HFFc6 (cell line): ENCODE measurements around the gene PHLDB2. TPM values are rescaled to one million over a fixed set of nuclear protein-coding genes. Genes with fewer than 3 reads are reported as not detected.

Experiments used
- DNase-seq: peaks from one replicate; pipeline ENCODE4 v3.0.0-alpha.2; 2018
- H3K27ac Mint-ChIP-seq: 2 replicates; pipeline ENCODE4 v1.8.0; 2020; ENCODE audit warnings: mild to moderate bottlenecking, mixed read lengths
- H3K27me3 Mint-ChIP-seq: 2 replicates; pipeline ENCODE4 v1.8.0; 2021; ENCODE audit warnings: mild to moderate bottlenecking, moderate library complexity, mixed read lengths; ENCODE audit not compliant: insufficient read depth
- H3K36me3 Mint-ChIP-seq: 2 replicates; pipeline ENCODE4 v1.8.0; 2021; ENCODE audit warnings: low read depth, mixed read lengths
- H3K4me1 Mint-ChIP-seq: 2 replicates; pipeline ENCODE4 v1.8.0; 2020; ENCODE audit warnings: low read depth, mixed read lengths
- H3K4me3 Mint-ChIP-seq: 2 replicates; pipeline ENCODE4 v1.8.0; 2020; ENCODE audit warnings: mild to moderate bottlenecking, moderate library complexity, mixed read lengths
- H3K9me3 Mint-ChIP-seq: 2 replicates; pipeline ENCODE4 v1.8.0; 2020; ENCODE audit warnings: mild to moderate bottlenecking, mixed read lengths
- total RNA-seq, 6 experiments: library from RNA; stranded (reverse); fragmentation: NEBNext Ultra II Directional; extraction: Animal tissue kit (Norgen Biotek cat#: 25700); gene quantifications; 2 replicates in 1 of 6; 3 replicates in 5 of 6; pipeline ENCODE4 v1.2.3, GENCODE V29; 2021
- TF ChIP-seq, protein P1 (sequence below): fragments of 200-600 bp; sonication (generic); IDR thresholded peaks from 2 replicates; pipeline ENCODE4 v1.5.0; 2021; ENCODE audit warnings: antibody characterized with exemption, mild to moderate bottlenecking

PHLDB2 gene
- total RNA-seq, 6 experiments from 2014 or later, result 35.4 to 55.9 (median 37.6) TPM

DNA sequence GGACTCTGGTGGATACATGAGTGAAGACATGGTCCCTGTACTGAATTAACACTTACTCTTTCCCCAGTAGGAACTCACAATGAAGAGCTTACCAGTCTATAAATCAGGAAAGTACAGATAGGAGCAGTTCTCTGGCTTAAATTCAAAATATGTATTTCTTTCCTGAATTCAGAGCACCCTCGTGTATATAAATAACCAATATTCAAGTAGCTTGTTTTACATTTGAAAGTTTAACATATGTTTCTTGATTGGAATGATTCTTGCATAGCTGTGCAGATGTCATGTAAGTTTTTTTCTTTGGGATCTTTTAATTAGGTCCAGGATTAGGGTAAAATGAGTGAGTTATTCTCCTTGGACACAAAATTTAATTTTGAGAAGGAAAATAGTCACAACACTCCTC is 160.7 kb downstream of the PHLDB2 start:
- H3K4me3 Mint-ChIP-seq, result no peak overlapping the region
- H3K27ac Mint-ChIP-seq, result no peak overlapping the region
- 0 out of 2 replicates have a peak, but pooled peaks cover 6% of the 10 kb centered on the region for H3K4me1 Mint-ChIP-seq
- H3K9me3 Mint-ChIP-seq, result no peaks in the 10 kb centered on the region
- H3K36me3 Mint-ChIP-seq, result peaks cover 5% of the 10 kb centered on the region; the same call in 1 of the 2 replicates
- TF ChIP-seq, protein P1, sequence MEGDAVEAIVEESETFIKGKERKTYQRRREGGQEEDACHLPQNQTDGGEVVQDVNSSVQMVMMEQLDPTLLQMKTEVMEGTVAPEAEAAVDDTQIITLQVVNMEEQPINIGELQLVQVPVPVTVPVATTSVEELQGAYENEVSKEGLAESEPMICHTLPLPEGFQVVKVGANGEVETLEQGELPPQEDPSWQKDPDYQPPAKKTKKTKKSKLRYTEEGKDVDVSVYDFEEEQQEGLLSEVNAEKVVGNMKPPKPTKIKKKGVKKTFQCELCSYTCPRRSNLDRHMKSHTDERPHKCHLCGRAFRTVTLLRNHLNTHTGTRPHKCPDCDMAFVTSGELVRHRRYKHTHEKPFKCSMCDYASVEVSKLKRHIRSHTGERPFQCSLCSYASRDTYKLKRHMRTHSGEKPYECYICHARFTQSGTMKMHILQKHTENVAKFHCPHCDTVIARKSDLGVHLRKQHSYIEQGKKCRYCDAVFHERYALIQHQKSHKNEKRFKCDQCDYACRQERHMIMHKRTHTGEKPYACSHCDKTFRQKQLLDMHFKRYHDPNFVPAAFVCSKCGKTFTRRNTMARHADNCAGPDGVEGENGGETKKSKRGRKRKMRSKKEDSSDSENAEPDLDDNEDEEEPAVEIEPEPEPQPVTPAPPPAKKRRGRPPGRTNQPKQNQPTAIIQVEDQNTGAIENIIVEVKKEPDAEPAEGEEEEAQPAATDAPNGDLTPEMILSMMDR, result no peak
- no peak for DNase-seq
- H3K27me3 Mint-ChIP-seq, result no peaks in the 10 kb centered on the region; the same call in none of the 2 replicates

GRCh38 chr3:112020674-112021085 is 161.6 kb downstream of the PHLDB2 start:
- Mint-ChIP-seq H3K4me1 (0 out of 2 replicates have a peak, but pooled peaks cover 6% of the 10 kb centered on the region), H3K9me3 (no peaks in the 10 kb centered on the region), H3K4me3 (no peak overlapping the region), H3K27ac (no peak overlapping the region), H3K36me3 (peaks cover 5% of the 10 kb centered on the region; the same call in 1 of the 2 replicates), H3K27me3 (no peaks in the 10 kb centered on the region; the same call in 1 of the 2 replicates)
- TF ChIP-seq, protein P1, result no peak
- DNase-seq, result no peak

Other genes starting within 250 kb of the PHLDB2 start
- 1 to 10 TPM; 1.4 to 3.9 (median 1.8) TPM for gene PLCXD2, start 184.6 kb upstream of the PHLDB2 start, total RNA-seq
- gene ABHD10, start 119.8 kb downstream of the PHLDB2 start, total RNA-seq, result 10 to 100 TPM; 39.5 to 44.5 (median 41.3) TPM
- under 1 TPM in 3 of 6 experiments, not detected in 3; 0.26 to 0.63 (median 0.43) TPM for gene TAGLN3, start 139.7 kb downstream of the PHLDB2 start, total RNA-seq
- gene TMPRSS7, start 175.5 kb downstream of the PHLDB2 start, total RNA-seq, result under 1 TPM in 1 of 6 experiments, not detected in 5; 0.10 TPM
- gene C3orf52, start 227.1 kb downstream of the PHLDB2 start, total RNA-seq, result 10 to 100 TPM in 5 of 6 experiments, 1 to 10 TPM in 1; 9.7 to 11.6 (median 10.7) TPM